SK-MEL-5 (cell line): ENCODE results near the gene GNPTG. TPM values are rescaled to one million over a fixed set of nuclear protein-coding genes. Genes with fewer than 3 reads are reported as not detected.

ENCODE experiments used
- DNase-seq: peaks from one replicate; pipeline ENCODE4 v3.0.0-alpha.2; 2016; ENCODE audit warnings: low read depth, low spot score
- in situ Hi-C: cut with HindIII; loops from 2 replicates; pipeline ENCODE4 v1.10.0; 2016; ENCODE audit warnings: low sequenced_read_pairs, high pct_unique_total_duplicates, low pct_unique_long_range_greater_than_20kb
- total RNA-seq: library from RNA; depleted of rRNA; stranded (reverse); fragments of >200 nt; shearing (Covaris generic); gene quantifications from 2 replicates; pipeline ENCODE4 v1.2.3, GENCODE V29; 2014

The GNPTG gene
- total RNA-seq, 1 experiment from 2014 or later: 110 TPM

DNA sequence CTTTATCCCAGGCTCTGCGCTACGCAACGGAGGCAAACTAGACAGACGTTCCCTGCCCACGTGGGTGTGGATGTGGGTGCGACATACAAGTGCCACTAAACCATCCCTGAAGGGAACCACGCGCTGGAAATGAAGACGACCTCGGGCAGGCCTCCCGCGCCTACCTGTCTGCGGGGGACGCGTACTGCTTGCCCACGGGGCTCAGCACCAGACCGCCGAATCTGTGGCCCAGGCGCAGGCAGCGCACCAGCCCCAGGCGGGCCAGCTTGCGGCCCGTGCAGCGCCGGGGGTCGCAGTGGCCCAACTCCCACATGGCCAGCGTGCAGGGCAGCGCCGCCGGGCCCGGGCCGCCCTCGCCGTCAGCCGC lies 533 bp upstream of the GNPTG start:
- in situ Hi-C loops: no loop called here
- no peak for DNase-seq

DNA sequence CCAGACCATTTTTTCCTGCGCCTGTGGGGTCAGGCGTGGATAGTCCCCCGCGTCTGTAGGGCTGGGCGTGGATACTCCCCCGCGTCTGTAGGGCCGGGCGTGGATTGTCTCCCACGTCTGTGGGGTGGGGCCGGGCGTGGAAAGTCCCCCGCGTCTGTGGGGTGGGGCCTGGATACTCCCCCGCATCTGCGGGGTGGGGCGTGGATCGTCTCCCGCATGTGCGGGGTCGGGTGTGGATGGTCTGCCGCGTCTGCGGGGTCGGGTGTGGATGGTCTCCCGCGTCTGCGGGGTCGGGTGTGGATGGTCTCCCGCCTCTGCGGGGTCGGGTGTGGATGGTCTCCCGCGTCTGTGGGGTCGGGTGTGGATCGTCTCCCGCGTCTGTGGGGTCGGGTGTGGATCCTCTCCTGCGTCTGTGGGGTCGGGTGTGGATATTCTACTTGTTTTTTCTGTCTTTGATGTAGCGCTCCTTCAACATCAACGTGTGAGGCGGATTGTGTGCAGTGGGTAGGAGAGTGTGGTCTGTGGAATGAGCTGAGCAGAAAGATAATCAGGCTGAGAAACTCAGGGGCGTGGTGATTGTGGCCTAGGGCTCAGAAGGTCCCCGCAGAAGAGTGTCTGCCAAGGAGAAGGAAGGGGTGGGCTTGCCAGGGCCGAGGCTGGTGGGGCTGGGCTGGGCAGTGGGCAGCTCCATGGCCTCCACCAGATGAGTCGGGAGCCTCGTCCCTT lies 3.2 kb downstream of the GNPTG start:
- in situ Hi-C loops: no loop called here
- no peak for DNase-seq

DNA sequence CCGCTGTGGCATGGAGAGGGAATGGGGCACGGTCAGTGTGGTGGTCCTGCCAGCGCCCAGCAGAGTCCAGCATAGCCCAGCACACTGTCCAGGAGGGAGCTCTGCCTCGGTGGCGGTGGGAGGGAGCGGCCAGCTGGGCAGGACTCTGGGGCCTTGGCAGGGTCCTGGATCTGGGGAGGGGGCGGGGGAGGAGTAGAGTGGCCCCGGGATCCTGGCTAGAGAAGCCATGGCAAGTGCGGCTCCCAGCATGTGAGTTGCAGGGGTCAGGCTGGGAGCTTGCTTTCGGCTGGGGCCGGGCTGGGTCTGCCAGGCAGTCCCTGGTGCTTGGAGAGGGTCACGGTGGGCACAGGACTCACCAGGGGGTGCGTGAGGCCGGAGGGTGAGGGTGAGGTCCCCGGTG lies 3.9 kb downstream of the GNPTG start:
- in situ Hi-C loops: no loop called here
- no peak for DNase-seq

DNA sequence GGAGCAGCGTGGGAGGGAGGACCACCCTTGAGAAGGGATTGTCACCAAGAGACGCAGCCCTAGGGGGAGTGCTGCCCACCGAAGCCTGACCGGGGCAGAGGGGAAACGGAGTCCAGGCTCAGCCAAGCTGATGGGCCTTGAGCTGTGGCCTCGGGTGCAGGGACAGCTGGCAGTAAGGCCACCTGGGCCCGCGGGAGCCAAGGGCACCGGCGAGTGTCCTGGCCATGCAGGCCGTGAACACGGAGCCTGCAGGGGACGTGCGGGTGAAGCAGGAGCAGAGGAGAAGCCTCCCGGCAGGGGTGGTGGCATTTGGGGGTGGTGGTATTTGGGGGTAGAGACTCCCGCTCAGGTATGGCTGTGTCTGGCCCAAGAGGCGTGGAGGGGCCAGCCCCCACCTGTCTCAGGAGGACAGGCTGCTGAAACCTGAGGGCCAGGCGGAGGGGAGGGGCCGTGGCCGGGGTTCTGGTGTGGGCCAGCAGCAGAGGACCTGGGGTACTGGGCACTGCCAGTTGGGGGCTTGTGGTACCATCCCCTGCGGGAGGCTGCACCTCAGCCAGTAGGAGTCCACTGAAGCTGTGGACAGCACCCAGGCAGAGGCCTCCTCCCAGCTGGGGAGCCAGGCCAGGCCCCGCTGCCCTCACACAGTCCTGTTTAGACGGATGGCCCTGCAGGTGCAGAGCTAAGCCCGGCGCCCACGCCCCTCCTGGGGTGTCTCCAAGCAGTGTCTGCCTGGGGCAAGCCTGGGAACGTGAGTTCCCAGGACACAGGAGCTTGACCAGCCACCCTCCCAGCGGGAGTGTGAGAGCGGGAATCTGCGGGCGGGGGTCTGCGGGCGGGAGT lies 4.5 kb downstream of the GNPTG start:
- no peak for DNase-seq
- in situ Hi-C loops: no loop called here

DNA sequence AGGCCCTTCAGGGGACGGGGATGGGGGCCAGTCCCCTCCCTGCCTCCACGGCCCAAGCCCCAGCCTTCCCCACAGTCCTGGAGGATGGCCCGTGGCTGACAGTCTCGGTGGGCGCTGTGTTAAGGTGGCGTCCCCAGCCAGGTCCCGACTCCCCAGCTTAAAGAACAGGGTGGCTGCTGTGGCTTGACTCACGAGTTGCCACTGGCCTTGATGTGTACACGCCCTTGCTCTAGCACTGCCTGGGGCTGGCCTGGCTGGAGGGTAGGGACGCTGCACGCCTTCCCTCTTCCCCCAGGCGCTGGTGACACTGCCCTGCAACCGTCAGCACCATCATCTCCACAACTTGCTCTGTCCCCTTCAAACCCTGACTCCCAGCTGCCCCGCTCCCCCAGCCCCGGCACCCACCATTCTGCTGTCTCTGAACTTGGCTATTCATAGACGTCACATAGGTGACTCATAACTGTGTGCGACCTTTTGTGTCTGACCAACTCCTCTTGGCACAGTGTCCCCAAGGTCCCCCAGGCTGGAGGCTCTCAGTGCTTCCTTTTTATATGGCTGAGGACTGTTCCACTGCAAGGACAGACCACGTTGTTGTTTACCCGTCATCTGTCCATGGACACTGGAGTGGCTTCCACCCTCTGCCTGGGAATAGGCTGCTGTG lies 6.3 kb downstream of the GNPTG start:
- in situ Hi-C loops: no loop called here
- DNase-seq: no peak

DNA sequence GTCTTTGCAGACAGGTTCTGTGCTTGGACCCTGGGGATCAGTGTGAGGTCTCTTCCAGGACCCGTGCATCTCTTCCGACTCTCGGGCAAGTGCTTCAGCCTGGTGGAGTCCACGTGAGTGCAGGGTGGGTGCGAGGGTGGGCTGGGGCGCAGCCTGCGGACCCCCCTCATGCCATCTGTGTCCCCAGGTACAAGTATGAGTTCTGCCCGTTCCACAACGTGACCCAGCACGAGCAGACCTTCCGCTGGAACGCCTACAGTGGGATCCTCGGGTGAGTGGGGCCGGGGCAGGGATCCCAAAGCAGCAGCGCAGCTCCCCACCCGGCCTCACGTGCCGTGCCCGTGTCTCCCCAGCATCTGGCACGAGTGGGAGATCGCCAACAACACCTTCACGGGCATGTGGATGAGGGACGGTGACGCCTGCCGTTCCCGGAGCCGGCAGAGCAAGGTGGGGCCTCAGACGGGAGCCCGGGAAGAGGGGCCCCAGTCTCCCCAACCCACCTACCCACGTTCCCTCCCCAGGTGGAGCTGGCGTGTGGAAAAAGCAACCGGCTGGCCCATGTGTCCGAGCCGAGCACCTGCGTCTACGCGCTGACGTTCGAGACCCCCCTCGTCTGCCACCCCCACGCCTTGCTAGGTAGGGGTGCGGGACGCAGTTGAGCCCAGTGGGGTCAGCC lies 10.1 kb downstream of the GNPTG start:
- in situ Hi-C loops: no loop called here
- DNase-seq: no peak

DNA sequence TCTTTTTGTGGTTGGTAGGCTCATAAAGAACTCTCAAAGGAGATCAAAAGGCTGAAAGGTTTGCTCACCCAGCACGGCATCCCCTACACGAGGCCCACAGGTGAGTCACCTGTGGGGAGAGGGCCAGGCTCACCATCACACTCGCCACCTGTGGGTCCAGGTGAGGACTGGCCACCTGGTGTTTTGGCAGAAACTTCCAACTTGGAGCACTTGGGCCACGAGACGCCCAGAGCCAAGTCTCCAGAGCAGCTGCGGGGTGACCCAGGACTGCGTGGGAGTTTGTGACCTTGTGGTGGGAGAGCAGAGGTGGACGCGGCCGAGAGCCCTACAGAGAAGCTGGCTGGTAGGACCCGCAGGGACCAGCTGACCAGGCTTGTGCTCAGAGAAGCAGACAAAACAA lies 11.1 kb downstream of the GNPTG start:
- in situ Hi-C loops: no loop called here
- DNase-seq: no peak

DNA sequence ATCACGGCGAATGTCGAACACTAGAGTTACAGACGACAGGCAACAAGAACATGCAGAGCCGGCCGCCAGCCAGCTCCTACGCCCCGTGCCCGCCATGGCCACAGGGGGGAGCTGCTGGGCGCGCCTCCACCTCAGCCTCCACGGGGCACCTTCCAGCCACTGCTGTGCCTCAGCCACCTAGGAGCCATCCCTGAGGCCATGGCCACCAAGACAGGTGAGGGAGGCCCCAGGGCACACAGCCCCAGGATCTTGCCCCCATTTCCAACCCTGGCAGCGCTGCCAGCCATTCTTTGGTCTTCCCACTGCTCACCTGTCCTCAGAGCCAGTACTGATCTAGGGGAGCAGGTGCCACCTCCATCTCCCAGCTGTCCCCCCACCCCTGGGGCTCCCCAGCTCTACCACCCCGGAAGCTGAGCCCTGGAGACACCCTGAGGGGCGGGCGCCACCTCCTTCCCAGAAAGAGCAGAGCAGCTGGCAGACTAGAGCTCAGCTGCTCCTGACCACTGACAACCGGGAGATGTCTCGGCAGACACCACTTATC lies 11.8 kb downstream of the GNPTG start:
- DNase-seq: peak; percentile 63
- in situ Hi-C loops: no loop called here

DNA sequence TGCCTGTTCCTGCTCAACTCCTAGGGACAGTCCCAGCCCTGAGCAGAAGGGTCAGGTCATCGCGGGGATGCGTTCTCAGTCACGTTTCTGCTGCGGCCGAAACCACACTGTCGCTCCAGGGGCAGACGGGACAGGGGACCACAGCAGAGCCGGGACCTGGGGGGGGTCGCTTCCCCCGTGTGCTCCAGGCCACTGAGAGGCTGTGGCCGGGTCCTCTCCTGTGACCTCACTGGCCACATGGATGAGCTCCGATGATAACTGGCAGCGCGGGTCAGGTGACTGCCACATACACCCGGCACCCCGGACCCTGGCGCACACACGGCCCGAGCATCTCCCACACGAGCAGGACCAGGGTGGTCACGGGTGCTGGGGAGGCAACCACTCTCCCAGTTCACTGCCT lies 12.8 kb downstream of the GNPTG start:
- no peak for DNase-seq
- in situ Hi-C loops: no loop called here

DNA sequence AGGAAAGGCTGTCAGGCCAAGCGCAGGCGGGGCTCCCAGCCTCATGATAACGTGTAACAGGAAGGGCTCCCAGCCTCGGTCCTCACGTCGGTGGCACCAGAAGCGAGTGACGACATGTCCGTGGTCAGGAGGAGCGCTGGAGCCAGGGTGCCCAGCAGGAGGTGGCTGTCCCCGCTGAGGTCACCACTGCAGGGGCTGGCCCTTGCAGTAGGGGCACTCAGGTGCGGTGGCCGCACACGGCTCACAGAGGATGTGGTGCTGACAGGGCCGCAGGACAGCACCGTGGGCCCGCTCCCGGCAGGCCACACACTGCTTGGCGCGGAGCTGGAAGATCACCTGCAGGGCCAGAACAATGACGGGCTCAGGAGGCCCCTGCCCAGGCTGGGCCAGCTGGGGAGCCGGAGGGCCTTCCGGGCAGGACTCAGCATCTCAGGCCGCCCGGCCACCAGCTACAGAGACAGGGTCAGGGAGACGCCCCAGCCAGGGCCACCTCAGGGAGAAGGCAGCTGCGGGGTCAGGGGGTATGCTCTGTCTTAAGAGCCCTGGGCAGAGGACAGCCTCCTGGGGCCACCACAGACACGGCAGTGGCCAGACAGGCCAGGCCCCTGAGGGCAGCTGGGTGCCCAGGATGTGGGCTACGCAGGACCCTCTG lies 14.5 kb downstream of the GNPTG start:
- in situ Hi-C loops: no loop called here
- DNase-seq: no peak

DNA sequence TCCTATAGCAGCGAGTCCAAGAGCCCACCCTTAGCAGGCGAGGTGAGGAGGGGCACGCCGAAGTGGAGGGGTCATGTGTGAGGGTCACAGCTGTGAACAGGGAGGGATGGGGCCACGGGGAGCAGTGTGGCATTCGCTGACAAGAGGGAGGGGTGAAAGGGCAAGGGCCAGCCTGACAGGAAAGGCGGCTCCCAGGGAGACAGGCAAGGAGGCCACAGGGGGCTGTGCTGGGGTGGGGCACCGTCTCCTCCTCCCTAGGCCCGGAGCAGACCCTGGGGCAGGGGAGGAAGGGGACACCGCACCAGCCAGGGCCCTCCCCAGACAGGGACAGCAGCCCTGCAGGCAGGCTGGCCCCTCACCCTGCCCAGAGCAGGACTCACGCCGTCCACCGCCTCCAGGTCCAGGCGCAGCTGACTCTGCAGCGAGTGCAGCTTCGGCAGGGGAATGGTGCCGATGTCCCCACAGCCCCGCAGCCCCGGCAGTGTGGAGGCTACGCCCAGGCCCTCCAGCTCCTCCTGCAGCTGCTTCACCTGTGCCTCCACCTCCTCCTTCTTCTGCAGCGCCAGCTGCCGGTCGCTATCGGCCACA lies 15.1 kb downstream of the GNPTG start:
- no peak for DNase-seq
- in situ Hi-C loops: no loop called here

DNA sequence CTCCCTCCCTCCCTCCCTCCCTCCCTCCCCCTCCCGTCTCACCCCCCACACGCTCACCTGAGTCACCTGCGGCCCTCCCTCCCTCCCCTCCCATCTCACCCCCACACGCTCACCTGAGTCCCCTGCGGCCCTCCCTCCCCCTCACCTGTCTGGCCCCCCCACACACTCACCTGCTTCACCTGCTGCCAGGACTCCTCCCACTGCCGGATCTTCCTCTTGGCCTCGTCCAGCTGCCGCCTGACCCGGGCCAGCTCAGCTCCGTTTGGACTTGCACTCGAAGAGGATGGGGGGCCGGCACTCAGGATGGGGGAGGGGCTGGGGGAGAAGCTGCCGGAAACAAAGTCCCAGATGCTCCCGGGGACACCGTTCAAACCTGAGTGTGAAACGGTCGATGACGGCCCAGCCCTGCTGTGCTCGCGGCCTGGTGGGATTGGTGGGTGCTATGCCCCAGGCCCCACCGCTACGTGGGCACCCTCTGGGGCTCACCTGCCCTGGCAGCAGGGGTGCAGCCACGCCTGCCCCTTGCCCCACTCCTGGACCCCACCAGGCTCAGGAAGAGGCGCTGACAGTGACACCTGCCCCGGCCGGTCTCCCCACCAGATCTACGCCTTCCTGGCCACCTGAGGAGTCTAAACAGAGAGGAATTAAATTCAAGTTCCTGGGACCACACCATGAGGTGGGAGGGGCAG lies 15.9 kb downstream of the GNPTG start:
- in situ Hi-C loops: no loop called here
- no peak for DNase-seq

DNA sequence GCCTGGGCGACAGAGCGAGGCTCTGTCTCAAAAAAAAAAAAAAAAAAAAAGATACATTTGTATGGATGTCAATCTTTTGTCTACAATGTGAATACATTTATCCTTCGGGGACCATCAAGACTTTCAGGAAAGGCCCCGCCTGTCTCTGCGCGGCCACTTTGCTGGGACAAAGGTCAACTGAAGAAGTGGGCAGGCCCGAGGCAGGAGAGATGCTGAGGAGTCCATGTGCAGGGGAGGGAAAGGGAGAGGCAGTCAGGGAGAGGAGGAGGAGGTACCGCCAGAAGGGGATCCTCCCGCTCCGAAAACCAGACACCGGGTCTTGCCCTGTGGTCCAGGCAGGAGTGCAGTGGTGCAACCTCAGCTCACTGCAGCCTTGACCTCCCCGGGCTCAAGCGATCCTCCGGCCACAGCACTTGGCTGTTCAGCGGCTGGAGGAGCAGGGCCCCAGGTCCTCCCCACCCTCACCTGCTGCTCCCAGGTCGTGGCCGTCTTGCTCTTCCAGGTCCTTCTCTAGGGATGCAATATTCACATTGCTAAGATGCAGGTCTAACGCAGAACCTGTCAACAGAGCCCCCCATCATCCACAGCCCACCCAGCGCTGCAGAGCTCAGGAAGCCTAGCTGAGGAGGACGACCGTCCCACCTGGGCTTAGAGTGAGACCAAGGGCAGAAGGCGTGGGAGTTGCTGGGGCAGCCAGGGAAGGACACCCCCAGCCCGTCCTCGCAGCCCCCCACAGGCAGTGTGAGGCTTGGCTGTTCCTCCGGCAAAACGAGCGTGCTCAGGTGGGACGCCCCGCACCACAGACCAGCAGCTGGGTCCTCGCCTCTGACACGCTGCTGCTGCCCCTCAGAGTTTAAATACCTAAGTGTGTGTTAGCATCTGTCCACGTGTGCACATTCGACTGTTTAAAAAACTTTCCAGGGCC lies 19.6 kb downstream of the GNPTG start:
- no peak for DNase-seq
- in situ Hi-C loops: no loop called here

DNA sequence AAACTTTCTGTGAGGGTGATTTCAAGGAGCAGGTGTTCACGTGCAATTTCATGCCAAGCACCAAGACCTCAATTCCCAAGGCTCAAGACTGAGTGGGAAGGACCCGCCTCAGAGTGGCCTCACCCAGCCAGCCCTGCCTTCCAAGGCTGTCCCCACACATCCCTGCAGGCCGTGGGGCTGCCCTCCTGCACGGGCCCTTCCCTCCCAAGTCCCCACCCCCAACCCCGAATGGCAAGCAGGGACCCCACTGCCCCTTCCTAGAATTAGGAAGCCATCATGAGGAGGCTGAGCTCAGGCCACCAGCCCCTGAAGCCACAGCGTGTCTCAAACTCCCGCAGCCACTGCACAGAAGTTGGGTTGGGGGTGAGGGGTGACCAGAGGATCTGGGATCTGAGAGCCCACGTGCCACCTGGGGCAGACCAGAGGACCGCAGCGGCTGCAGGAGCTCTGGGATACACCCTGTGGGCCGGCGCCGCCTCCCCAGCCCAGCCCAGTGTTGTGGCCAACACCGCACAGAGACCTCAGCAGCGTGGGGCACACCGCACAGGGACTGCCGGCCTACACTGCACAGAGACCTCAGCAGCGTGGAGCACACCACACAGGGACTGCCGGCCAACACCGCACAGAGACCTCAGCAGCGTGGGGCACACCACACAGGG lies 20.7 kb downstream of the GNPTG start:
- in situ Hi-C loops: no loop called here
- DNase-seq: no peak
